Measurements from ENCODE around the gene CDK11B. TPM values are rescaled to one million over a fixed set of nuclear protein-coding genes. Genes with fewer than 3 reads are reported as not detected.
"Not testable (repeated sequence)": the region's sequence is repeated elsewhere in the genome, so short reads cannot be mapped to it uniquely, and the experiment has no call there.

Gene CDK11B
- polyA plus RNA-seq (2013, experiment 1 of 2; ENCODE audit: insufficient read length), result 35.4 TPM
- 33.7 TPM for polyA plus RNA-seq (2013, experiment 2 of 2; ENCODE audit: insufficient read length)

DNA sequence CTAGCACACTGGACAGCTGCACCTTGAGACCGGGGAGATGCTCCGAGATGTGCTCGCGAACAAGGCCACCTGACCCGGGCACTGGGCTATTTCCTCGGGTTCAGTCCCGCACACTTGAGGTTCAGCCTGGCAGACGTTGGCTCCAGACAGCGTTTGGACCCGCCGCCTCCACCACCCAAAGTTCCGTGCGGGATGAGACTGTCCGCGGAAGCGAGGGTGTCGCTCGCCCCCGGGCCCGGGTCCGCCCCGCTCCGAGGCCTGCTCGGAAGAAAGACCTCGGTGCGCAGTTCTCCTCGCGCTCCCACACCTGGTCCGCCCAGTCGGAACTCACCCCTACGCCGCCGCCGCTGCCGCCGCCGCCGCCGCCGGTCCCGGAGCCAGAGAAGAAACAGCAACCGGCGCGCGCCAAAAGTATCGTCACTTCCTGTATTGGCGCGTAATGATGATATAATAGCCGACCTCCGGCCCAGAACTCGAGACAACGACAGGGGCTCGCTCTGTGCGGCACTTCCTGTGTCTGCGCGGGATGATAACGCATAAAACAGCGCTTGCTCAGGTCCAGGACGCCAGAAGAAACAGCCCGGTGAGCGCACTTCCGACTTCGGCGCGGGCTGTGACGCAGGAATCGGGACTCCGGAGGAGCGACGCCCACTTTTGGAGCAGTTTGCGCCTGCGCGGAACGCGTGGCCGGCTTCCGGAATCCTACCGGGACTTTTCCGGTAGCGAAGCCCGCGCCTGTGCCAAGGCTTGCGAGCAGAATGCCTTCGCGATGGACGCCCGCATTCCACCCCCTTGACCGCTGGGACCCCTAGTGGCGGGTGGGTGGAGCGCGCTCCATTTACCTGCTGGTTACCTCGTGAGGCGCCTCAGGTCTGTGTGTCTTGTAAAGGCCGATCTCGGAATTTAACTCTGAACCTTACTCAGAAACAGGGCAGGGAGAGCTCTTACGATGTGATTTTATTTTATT is at the start of gene CDK11B:
TSS of gene CDK11B (minus strand) at position 422 of the 967 bp plus-strand sequence. CDS start 1,519 bp downstream, outside the sequence.
- peak; percentile 99 for DNase-seq

GRCh38 chr1:1707897-1708296 is 49.1 kb upstream of the CDK11B start:
- DNase-seq, result not testable (repeated sequence)

- DNase-seq, result not testable (repeated sequence)
These were observed 48.4 kb upstream of the CDK11B start for GRCh38 chr1:1707241-1707640.

GRCh38 chr1:1705623-1706022 is 46.8 kb upstream of the CDK11B start:
- not testable (repeated sequence) for DNase-seq

- not testable (repeated sequence) for DNase-seq
These were observed 45.6 kb upstream of the CDK11B start for GRCh38 chr1:1704284-1704957.

DNA sequence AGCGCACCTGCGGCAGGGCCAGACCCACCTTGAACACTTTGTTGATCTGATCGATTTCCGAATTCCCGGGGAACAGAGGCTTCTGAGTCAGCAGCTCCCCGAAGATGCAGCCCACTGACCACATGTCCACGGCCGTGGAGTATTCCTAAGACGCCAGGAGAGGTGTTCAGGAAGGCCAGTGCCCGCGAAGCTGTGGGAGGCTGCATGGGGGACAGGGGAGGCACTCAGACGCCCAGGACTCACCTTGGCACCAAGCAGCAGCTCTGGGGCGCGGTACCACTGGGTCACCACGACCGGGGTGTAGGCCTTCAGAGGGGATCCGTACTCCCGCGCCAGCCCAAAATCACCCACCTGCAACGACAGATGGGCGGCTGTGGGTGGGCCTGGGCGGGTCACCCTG is 45.0 kb upstream of the CDK11B start:
- DNase-seq, result no peak

- not testable (repeated sequence) for DNase-seq
These were observed 43.7 kb upstream of the CDK11B start for GRCh38 chr1:1702506-1702905.

GRCh38 chr1:1700557-1700956 is 41.8 kb upstream of the CDK11B start:
- DNase-seq, result not testable (repeated sequence)

GRCh38 chr1:1700067-1700466 is 41.3 kb upstream of the CDK11B start:
- DNase-seq, result not testable (repeated sequence)

DNA sequence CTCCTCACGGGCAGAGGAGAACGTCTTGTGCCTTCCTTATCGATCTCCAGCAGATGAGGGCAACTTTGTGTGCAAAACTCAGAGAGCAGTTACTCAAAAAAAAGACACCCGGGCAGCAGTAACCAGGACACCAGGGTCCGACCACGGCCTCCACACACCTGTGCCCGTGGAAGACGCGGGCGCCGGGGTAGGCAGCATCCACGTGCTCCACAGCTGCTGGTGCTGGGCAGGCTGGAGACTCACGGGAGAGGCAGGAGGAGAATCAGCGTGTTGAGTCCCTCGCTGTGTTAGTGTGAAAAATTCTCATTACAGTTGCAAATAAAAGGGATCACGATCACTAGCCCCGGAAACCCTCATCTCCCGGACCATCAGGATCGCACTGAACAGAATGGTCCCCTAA is 40.3 kb upstream of the CDK11B start:
- DNase-seq, result not testable (repeated sequence)

DNA sequence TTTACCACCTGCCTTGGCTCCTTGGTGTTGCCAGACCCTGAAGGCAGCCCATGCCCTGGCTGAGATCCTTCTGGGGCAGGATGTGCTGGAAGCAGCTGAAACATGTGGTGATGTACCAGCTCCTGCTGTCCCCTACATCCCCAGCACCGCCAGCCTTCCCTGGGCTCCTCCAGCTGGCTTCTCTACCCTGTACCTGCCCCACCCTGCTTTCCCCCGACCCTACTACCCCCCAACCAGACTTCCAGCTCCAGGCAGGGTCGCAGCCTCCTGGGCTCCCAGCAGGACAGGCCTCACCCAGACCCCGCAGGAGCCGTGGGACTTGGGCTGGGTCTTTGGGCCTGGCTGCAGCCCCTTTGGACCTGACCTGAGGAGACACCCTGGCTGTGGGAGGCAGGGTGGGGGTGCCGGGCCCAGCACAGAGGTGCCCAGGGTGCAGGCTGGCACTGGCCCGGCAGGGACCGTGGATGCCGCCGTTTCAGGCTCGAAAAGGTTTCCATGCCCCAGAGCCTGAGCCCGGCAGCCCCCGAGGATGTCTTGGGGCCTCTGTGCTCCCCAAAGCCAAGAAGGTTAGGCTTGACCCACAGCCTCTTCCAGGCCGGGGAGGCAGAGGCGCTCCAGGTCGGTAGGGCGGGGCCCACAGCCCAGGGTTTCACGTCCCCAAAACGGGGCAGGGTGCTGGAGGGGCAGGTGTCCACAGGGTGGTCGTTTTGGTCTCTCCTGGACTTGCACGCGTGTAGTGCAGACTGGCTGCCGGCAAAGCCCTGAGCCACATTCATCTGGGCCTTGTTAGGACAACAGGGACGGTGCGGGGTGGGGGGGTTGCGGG is 38.8 kb upstream of the CDK11B start:
- DNase-seq, result not testable (repeated sequence)

DNA sequence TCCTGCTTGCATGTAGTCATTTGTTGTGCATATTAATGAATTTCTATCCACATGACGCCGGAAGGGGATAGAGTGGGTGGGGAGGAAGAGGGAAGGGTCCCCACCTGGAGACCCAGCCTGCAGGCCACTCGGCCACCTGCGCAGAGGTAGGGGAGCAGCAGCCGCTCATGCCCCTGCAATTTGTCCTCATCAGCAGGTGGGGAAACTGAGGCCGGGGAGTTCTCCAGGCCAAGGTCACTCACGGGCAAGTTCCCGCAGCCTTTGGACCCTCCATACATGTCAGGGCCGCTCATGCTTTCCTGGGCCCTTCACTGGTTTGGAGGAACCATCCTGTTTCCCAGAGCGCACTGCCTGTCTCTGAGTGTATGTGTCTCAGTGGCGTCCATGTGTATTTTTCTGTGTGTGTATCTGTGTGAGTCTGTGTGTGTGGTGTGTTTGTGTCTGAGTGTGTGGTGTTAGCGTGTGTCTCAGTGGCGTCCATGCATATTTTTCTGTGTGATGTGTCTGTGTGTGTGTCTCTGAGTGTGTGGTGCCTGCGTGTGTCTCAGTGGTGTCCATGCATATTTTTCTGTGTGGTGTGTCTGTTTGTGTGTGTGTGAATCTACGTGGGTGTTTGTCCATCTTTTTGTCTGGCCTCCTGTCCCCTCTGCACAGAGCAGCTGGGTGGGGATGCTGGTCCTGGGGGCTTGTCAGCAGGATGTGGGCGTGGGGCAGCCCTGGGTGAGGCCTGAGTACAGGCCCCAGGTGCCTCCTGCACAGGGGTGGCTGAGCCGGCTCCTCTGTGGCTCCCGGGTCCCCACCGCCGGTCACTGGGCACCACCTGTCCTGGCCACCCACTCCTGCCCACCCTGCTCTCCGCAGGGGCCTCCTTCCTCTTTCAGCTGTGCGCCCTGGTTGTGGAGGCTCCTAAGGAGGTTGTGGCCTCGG is 37.9 kb upstream of the CDK11B start:
- DNase-seq, result not testable (repeated sequence)

GRCh38 chr1:1692714-1693647 is 34.2 kb upstream of the CDK11B start, which contains the start of gene SLC35E2B:
Gene SLC35E2B (minus strand): TSS chr1:1692795. CDS start chr1:1676699, 16,096 bp downstream.
- DNase-seq, result peak; percentile 92

- DNase-seq, result peak; percentile 61
These were observed 33.5 kb upstream of the CDK11B start for GRCh38 chr1:1692324-1692713.

GRCh38 chr1:1691443-1691842 is 32.6 kb upstream of the CDK11B start:
- not testable (repeated sequence) for DNase-seq

DNA sequence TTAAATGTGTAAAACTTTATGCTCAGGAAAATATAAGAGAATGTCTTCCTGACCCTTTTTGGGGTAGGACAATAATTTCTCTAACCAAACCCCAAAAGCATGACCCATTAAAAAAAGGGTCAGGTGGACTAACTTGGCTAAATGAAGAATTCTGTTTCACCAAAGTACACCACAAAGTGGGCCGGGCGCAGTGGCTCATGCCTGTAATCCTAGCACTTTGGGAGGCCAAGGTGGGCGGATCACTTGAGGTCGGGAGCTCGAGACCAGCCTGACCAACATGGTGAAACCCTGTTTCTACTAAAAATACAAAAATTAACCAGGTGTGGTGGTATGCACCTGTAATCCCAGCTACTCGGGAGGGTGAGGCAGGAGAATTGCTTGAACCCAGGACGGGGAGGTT is 30.7 kb upstream of the CDK11B start:
- DNase-seq, result not testable (repeated sequence)

GRCh38 chr1:1687846-1688245 is 29.0 kb upstream of the CDK11B start:
- no peak for DNase-seq

- DNase-seq, result no peak
These were observed 25.4 kb upstream of the CDK11B start for GRCh38 chr1:1684031-1684681.

Measured in fibroblast of skin of abdomen (primary cell).